22Rv1 (cell line): ENCODE measurements around the gene SFI1.

Experiments
- CTCF ChIP-seq: fragments of 450-650 bp; IDR thresholded peaks from 2 replicates; pipeline ENCODE4 v1.5.1; 2017; ENCODE audit warnings: mild to moderate bottlenecking
- ZFX ChIP-seq: fragments of 450-650 bp; IDR thresholded peaks from 2 replicates; pipeline ENCODE4 v1.6.1; 2017; ENCODE audit warnings: antibody characterized with exemption, borderline replicate concordance

DNA sequence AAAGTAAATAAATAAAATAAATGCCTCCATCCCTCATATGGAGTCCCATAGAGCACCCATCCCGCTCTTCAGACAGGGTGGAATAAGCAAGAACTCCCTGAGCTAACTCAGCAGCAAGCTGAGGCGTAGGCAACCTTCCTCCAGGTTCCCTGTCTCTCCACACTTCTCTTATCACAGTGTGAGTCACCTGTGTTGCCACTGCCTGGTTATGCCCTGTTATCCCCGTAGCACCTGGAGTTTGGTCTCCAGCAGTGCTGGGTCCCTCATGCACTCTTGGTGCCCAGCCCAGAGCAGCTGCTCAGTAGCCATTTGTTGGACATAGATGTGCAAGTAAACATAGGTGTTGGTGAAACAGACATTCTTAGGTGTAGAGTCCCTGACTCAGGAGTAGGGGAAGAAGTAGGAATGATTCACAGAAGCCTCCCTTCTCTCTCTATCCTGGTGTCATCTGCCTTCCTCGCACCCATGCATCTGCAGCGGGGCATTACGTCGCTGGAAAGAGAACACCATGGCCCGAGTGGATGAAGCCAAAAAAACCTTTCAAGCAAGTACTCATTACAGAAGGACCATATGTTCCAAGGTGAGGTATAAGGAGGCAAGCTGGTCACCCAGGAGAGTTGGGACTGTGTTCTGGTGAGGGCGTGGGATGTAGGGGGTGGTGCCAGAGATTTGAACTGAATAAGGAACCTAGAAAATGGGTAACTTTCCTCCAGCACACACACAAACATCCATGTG is 109.7 kb downstream of the SFI1 start:
- TF ChIP-seq CTCF (no peak), ZFX (no peak)
